H9 (cell line): ENCODE measurements around the gene CFI. TPM values are rescaled to one million over a fixed set of nuclear protein-coding genes. Genes with fewer than 3 reads are reported as not detected.

Experiments
- DNase-seq: peaks from one replicate; pipeline ENCODE4 v3.0.0-alpha.2; 2017
- H2AFZ ChIP-seq: one replicate; pipeline ENCODE4 v1.6.1; 2013; ENCODE audit warnings: mild to moderate bottlenecking, low read length, control low read depth, moderate library complexity
- H2AK5ac ChIP-seq: 2 replicates; pipeline ENCODE4 v1.6.1; 2013; ENCODE audit warnings: low read length, control low read depth, mixed read lengths; ENCODE audit not compliant: insufficient read length
- H2BK120ac ChIP-seq: one replicate; pipeline ENCODE4 v1.6.1; 2013; ENCODE audit warnings: low read depth, mild to moderate bottlenecking, low read length, control low read depth, inconsistent platforms; ENCODE audit not compliant: poor library complexity, severe bottlenecking
- H2BK12ac ChIP-seq: 2 replicates; pipeline ENCODE4 v1.6.1; 2013; ENCODE audit warnings: low read length, control low read depth, mixed read lengths, low read depth; ENCODE audit not compliant: insufficient read length
- H2BK15ac ChIP-seq: 2 replicates; pipeline ENCODE4 v1.6.1; 2013; ENCODE audit warnings: low read depth, low read length, control low read depth
- H2BK20ac ChIP-seq: one replicate; pipeline ENCODE4 v1.6.1; 2013; ENCODE audit warnings: low read depth, mild to moderate bottlenecking, low read length, control low read depth, inconsistent platforms; ENCODE audit not compliant: poor library complexity, severe bottlenecking
- H2BK5ac ChIP-seq: 2 replicates; pipeline ENCODE4 v1.6.1; 2013; ENCODE audit warnings: low read length, control low read depth, mixed read lengths; ENCODE audit not compliant: insufficient read length
- H3K14ac ChIP-seq: 2 replicates; pipeline ENCODE4 v1.6.1; 2013; ENCODE audit warnings: low read length, control low read depth; ENCODE audit not compliant: insufficient read depth
- H3K18ac ChIP-seq: 2 replicates; pipeline ENCODE4 v1.6.1; 2013; ENCODE audit warnings: low read depth, mild to moderate bottlenecking, mixed read lengths, low read length, control low read depth; ENCODE audit not compliant: insufficient read length
- H3K23ac ChIP-seq: 2 replicates; pipeline ENCODE4 v1.6.1; 2013; ENCODE audit warnings: low read length, control low read depth, mixed read lengths, low read depth; ENCODE audit not compliant: insufficient read length
- H3K23me2 ChIP-seq: 2 replicates; pipeline ENCODE4 v1.6.1; 2013; ENCODE audit warnings: low read depth, mild to moderate bottlenecking, mixed read lengths, low read length, control low read depth; ENCODE audit not compliant: insufficient read length, poor library complexity, severe bottlenecking
- H3K27ac ChIP-seq: 2 replicates; pipeline ENCODE4 v1.5.1; 2013; ENCODE audit warnings: low read length, control low read depth, mixed read lengths, low read depth; ENCODE audit not compliant: insufficient read length
- H3K27me3 ChIP-seq: 2 replicates; pipeline ENCODE4 v1.6.1; 2013; ENCODE audit warnings: low read length, control low read depth, inconsistent platforms; ENCODE audit not compliant: insufficient read depth
- H3K4ac ChIP-seq: 2 replicates; pipeline ENCODE4 v1.6.1; 2013; ENCODE audit warnings: low read depth, mild to moderate bottlenecking, control low read depth, inconsistent platforms, low read length, moderate library complexity
- H3K4me1 ChIP-seq: 2 replicates; pipeline ENCODE4 v1.6.1; 2013; ENCODE audit warnings: low read length, control low read depth, inconsistent platforms; ENCODE audit not compliant: insufficient read depth
- H3K4me2 ChIP-seq: 2 replicates; pipeline ENCODE4 v1.6.1; 2013; ENCODE audit warnings: low read length, control low read depth, mixed read lengths; ENCODE audit not compliant: insufficient read length, insufficient read depth
- H3K56ac ChIP-seq: 2 replicates; pipeline ENCODE4 v1.6.1; 2013; ENCODE audit warnings: low read depth, mild to moderate bottlenecking, mixed read lengths, low read length, control low read depth; ENCODE audit not compliant: insufficient read length
- H3K79me1 ChIP-seq: 2 replicates; pipeline ENCODE4 v1.6.1; 2013; ENCODE audit warnings: low read depth, mild to moderate bottlenecking, moderate library complexity, low read length, control low read depth, inconsistent platforms; ENCODE audit not compliant: insufficient read depth, poor library complexity, severe bottlenecking
- H3K79me2 ChIP-seq: 2 replicates; pipeline ENCODE4 v1.6.1; 2013; ENCODE audit warnings: low read length, control low read depth, inconsistent platforms; ENCODE audit not compliant: insufficient read depth
- H3K9ac ChIP-seq: 2 replicates; pipeline ENCODE4 v1.6.1; 2013; ENCODE audit warnings: low read length, control low read depth, mixed read lengths; ENCODE audit not compliant: insufficient read length; ENCODE audit errors: extremely low read depth
- H3K9me3 ChIP-seq: one replicate; pipeline ENCODE4 v1.6.1; 2013; ENCODE audit warnings: low read depth, low read length, inconsistent platforms; ENCODE audit not compliant: control insufficient read depth
- H3T11ph ChIP-seq: one replicate; pipeline ENCODE4 v1.6.1; 2013; ENCODE audit warnings: mild to moderate bottlenecking, low read length, control low read depth, inconsistent platforms
- H4K20me1 ChIP-seq: one replicate; pipeline ENCODE4 v1.6.1; 2013; ENCODE audit not compliant: control insufficient read depth, insufficient read length, insufficient read depth
- H4K5ac ChIP-seq: 2 replicates; pipeline ENCODE4 v1.6.1; 2013; ENCODE audit warnings: low read depth, mild to moderate bottlenecking, mixed read lengths, low read length, control low read depth; ENCODE audit not compliant: insufficient read length
- H4K8ac ChIP-seq: replicated peaks from 2 replicates; pipeline ENCODE4 v1.6.1; 2013; ENCODE audit warnings: low read length, control low read depth, mixed read lengths, low read depth; ENCODE audit not compliant: insufficient read length
- H4K91ac ChIP-seq: 2 replicates; pipeline ENCODE4 v1.6.1; 2013; ENCODE audit warnings: low read depth, mild to moderate bottlenecking, moderate library complexity, mixed read lengths, low read length, control low read depth; ENCODE audit not compliant: insufficient read length
- H3K27ac Mint-ChIP-seq, 3 experiments: 2 replicates in 2 of 3; 3 replicates in 1 of 3; pipeline ENCODE4 v1.8.0; 2020 to 2021; ENCODE audit warnings: mixed read lengths in 3 of 3, mild to moderate bottlenecking in 1 of 3, moderate library complexity in 1 of 3
- H3K27me3 Mint-ChIP-seq: 2 replicates; pipeline ENCODE4 v1.8.0; 2021; ENCODE audit warnings: low read depth, mild to moderate bottlenecking, moderate library complexity, mixed read lengths
- H3K36me3 Mint-ChIP-seq, 3 experiments: 2 replicates in 2 of 3; 3 replicates in 1 of 3; pipeline ENCODE4 v1.8.0; 2020 to 2021; ENCODE audit warnings: low read depth in 3 of 3, mixed read lengths in 3 of 3; ENCODE audit not compliant: insufficient read depth in 1 of 3
- H3K4me1 Mint-ChIP-seq, 2 experiments: 2 replicates each; pipeline ENCODE4 v1.8.0; 2020; ENCODE audit warnings: mixed read lengths in 2 of 2
- H3K4me3 Mint-ChIP-seq, 2 experiments: 2 replicates in 1 of 2; 3 replicates in 1 of 2; pipeline ENCODE4 v1.8.0; 2020 to 2021; ENCODE audit warnings: mild to moderate bottlenecking in 2 of 2, mixed read lengths in 2 of 2, moderate library complexity in 1 of 2
- H3K9me3 Mint-ChIP-seq, 2 experiments: 2 replicates in 1 of 2; 3 replicates in 1 of 2; pipeline ENCODE4 v1.8.0; 2020; ENCODE audit warnings: mild to moderate bottlenecking in 2 of 2, mixed read lengths in 2 of 2, moderate library complexity in 1 of 2
- WGBS: extraction: QIAGEN DNeasy Blood & Tissue Kit; methylation state at CpG from one replicate; pipeline ENCODE4 v1.1.7; 2013; ENCODE audit warnings: missing lambda C conversion rate, low lambda C conversion rate, mixed read lengths; ENCODE audit not compliant: insufficient read length; ENCODE audit errors: extremely low coverage; 5-methylcytosine and 5-hydroxymethylcytosine counted together
- total RNA-seq: library from RNA; stranded (reverse); gene quantifications from 2 replicates; pipeline ENCODE4 v1.2.1, GENCODE V29; 2021
- TF ChIP-seq, protein P1 (sequence below): fragments of 200-600 bp; sonication (generic); conservative IDR thresholded peaks from 3 replicates; pipeline ENCODE4 v1.8.0; 2021; ENCODE audit warnings: antibody characterized with exemption, mild to moderate bottlenecking

CFI gene
- total RNA-seq, 1 experiment from 2014 or later, result not detected

DNA sequence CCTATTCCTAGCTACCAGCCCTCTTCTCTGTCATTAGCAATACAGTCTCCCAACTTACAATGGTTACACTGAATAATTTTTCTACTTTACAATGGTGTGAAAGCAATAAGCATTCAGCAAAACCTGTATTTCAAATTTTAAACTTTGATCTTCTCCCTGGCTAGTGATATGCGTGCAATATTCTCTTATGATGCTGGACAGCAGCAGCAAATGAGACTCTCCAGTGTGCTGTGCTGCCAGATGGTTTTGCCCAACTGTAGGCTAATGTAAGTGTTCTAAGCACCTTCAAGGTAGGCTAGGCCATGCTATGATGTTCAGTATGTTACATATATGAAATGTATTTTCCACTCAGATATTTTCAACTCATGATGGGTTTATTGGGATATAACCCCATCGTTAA lies 7.9 kb upstream of the CFI start:
- Histone ChIP-seq H4K20me1 (no peaks in the 10 kb centered on the region), H3K23ac (no peak overlapping the region), H3K27ac (no peak overlapping the region), H3K56ac (no peak overlapping the region), H3K23me2 (no peaks in the 10 kb centered on the region), H4K91ac (no peak overlapping the region), H4K5ac (no peak overlapping the region), H2BK120ac (no peak overlapping the region), H3K79me2 (no peaks in the 10 kb centered on the region), H3K4me2 (no peak overlapping the region), H3K4me1 (peaks cover 2% of the 10 kb centered on the region; the same call in 1 of the 2 replicates), H3K14ac (no peak overlapping the region), H2BK5ac (no peak overlapping the region), H3T11ph (no peak overlapping the region), H2BK12ac (no peak overlapping the region), H2AK5ac (no peak overlapping the region), H3K4ac (no peak overlapping the region), H3K9ac (no peak overlapping the region), H4K8ac (no peak overlapping the region), H3K9me3 (no peaks in the 10 kb centered on the region), H2BK15ac (no peak overlapping the region), H2BK20ac (no peak overlapping the region), H3K18ac (no peak overlapping the region), H2AFZ (no peak overlapping the region), H3K79me1 (no peaks in the 10 kb centered on the region), H3K27me3 (no peaks in the 10 kb centered on the region)
- H3K4me1 Mint-ChIP-seq, result peaks cover 14 to 20% of the 10 kb centered on the region in 2 experiments
- no peaks in the 10 kb centered on the region for H3K9me3 Mint-ChIP-seq
- H3K27me3 Mint-ChIP-seq, result no peaks in the 10 kb centered on the region
- H3K4me3 Mint-ChIP-seq, result no peak overlapping the region
- no peaks in the 10 kb centered on the region for H3K36me3 Mint-ChIP-seq
- TF ChIP-seq, protein P1, sequence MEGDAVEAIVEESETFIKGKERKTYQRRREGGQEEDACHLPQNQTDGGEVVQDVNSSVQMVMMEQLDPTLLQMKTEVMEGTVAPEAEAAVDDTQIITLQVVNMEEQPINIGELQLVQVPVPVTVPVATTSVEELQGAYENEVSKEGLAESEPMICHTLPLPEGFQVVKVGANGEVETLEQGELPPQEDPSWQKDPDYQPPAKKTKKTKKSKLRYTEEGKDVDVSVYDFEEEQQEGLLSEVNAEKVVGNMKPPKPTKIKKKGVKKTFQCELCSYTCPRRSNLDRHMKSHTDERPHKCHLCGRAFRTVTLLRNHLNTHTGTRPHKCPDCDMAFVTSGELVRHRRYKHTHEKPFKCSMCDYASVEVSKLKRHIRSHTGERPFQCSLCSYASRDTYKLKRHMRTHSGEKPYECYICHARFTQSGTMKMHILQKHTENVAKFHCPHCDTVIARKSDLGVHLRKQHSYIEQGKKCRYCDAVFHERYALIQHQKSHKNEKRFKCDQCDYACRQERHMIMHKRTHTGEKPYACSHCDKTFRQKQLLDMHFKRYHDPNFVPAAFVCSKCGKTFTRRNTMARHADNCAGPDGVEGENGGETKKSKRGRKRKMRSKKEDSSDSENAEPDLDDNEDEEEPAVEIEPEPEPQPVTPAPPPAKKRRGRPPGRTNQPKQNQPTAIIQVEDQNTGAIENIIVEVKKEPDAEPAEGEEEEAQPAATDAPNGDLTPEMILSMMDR, result no peak
- DNase-seq, result no peak
- no peak overlapping the region for H3K27ac Mint-ChIP-seq
- no CpG with 5 or more reads among the region's 2 CpGs for WGBS
